GM19468 (cell line): ENCODE data around the gene LRP10.
"Not testable (repeated sequence)": the region's sequence is repeated elsewhere in the genome, so short reads cannot be mapped to it uniquely, and the experiment has no call there.

Experiments used
- ATAC-seq: cut with Tn5 transposase; IDR thresholded peaks from one replicate; pipeline ENCODE4 v1.9.1; 2021; ENCODE audit warnings: mild to moderate bottlenecking, moderate library complexity, moderate number of reproducible peaks; ENCODE audit not compliant: unreplicated experiment; ENCODE audit errors: extremely low read depth

Gene LRP10

GRCh38 chr14:22860377-22860776 lies 11.2 kb upstream of the LRP10 start:
- ATAC-seq, result not testable (repeated sequence)

- ATAC-seq, result no peak
Observed at GRCh38 chr14:22861651-22862050, 9.9 kb upstream of the LRP10 start.

- no peak for ATAC-seq
Observed at GRCh38 chr14:22864979-22865378, 6.6 kb upstream of the LRP10 start.

- ATAC-seq, result no peak
Observed at GRCh38 chr14:22865424-22866405, 5.8 kb upstream of the LRP10 start.

GRCh38 chr14:22866874-22867273 lies 4.7 kb upstream of the LRP10 start:
- ATAC-seq, result no peak

- ATAC-seq, result peak; percentile 29
Observed at GRCh38 chr14:22870811-22871223, 723 bp upstream of the LRP10 start.

GRCh38 chr14:22872033-22872832 lies 693 bp downstream of the LRP10 start:
- no peak for ATAC-seq

GRCh38 chr14:22872833-22873520 lies 1.4 kb downstream of the LRP10 start:
- no peak for ATAC-seq

GRCh38 chr14:22875003-22875747 lies 3.6 kb downstream of the LRP10 start:
- ATAC-seq, result no peak

GRCh38 chr14:22875748-22876319 lies 4.3 kb downstream of the LRP10 start:
- ATAC-seq, result no peak

- ATAC-seq, result no peak
Observed at GRCh38 chr14:22877000-22877501, 5.5 kb downstream of the LRP10 start.

GRCh38 chr14:22878271-22879246 lies 7.0 kb downstream of the LRP10 start:
- no peak for ATAC-seq

- ATAC-seq, result no peak
Observed at GRCh38 chr14:22882064-22882463, 10.5 kb downstream of the LRP10 start.

GRCh38 chr14:22882529-22883172 lies 11.1 kb downstream of the LRP10 start:
- no peak for ATAC-seq

- ATAC-seq, result no peak
Observed at GRCh38 chr14:22883173-22883976, 11.8 kb downstream of the LRP10 start, which contains the start of gene REM2. REM2 (plus strand) TSS chr14:22883222; CDS start chr14:22883288, 66 bp downstream.

GRCh38 chr14:22884076-22884737 lies 12.7 kb downstream of the LRP10 start:
- ATAC-seq, result no peak
